Spleen (tissue), 11 donors: ENCODE measurements around the gene TGFBI. TPM values are rescaled to one million over a fixed set of nuclear protein-coding genes. Genes with fewer than 3 reads are reported as not detected.

Source experiments
- DNase-seq: peaks from one replicate; pipeline ENCODE4 v3.0.0-alpha.2; 2020
- H3K27ac ChIP-seq, 8 donors: fragments of 200-600 bp; sonication (generic) in 7 of 8; 1 replicate in 4 of 8; 2 replicates in 4 of 8; pipeline versions ENCODE4 v1.5.0 to v1.8.0; 2016 to 2021; ENCODE audit warnings: inconsistent platforms in 4 of 8, mild to moderate bottlenecking in 4 of 8, moderate library complexity in 1 of 8
- H3K27me3 ChIP-seq, 7 donors: fragments of 200-600 bp; sonication (generic) in 6 of 7; replicated peaks in 1 of 7; 1 replicate in 4 of 7; 2 replicates in 3 of 7; pipeline versions ENCODE4 v1.5.0 to v1.8.0; 2016 to 2021; ENCODE audit warnings: inconsistent platforms in 3 of 7, mild to moderate bottlenecking in 1 of 7
- H3K36me3 ChIP-seq, 6 donors: fragments of 200-600 bp; sonication (generic) in 5 of 6; 1 replicate in 4 of 6; 2 replicates in 2 of 6; pipeline versions ENCODE4 v1.5.0 to v1.8.0; 2016 to 2021; ENCODE audit warnings: inconsistent platforms in 2 of 6
- H3K4me1 ChIP-seq, 6 donors: fragments of 200-600 bp; sonication (generic) in 5 of 6; 1 replicate in 3 of 6; 2 replicates in 3 of 6; pipeline versions ENCODE4 v1.5.0 to v1.8.0; 2016 to 2021; ENCODE audit warnings: inconsistent platforms in 3 of 6
- H3K4me3 ChIP-seq, 8 donors: fragments of 200-600 bp; sonication (generic) in 7 of 8; 1 replicate in 4 of 8; 2 replicates in 4 of 8; pipeline versions ENCODE4 v1.5.0 to v1.8.0; 2016 to 2021; ENCODE audit warnings: inconsistent platforms in 4 of 8, mild to moderate bottlenecking in 4 of 8, moderate library complexity in 2 of 8
- H3K9me3 ChIP-seq, 8 donors: fragments of 200-600 bp; sonication (generic) in 7 of 8; 1 replicate in 4 of 8; 2 replicates in 4 of 8; pipeline versions ENCODE4 v1.5.0 to v1.8.0; 2016 to 2021; ENCODE audit warnings: inconsistent platforms in 4 of 8
- CTCF ChIP-seq, 11 experiments: fragments of 200-600 bp in 7 of 11; fragments of 450-650 bp in 4 of 11; sonication (generic) in 4 of 11; IDR thresholded peaks in 8 of 11; conservative IDR thresholded peaks in 3 of 11; 1 replicate in 7 of 11; 2 replicates in 4 of 11; pipeline versions ENCODE4 v1.4.0 to v1.8.0; 2016 to 2021; ENCODE audit warnings: antibody characterized with exemption in 11 of 11, inconsistent platforms in 4 of 11, mild to moderate bottlenecking in 1 of 11
- POLR2A ChIP-seq, 3 donors: fragments of 450-650 bp; IDR thresholded peaks; one replicate each; pipeline ENCODE4 v1.5.1; 2017; ENCODE audit warnings: antibody characterized with exemption in 3 of 3, mild to moderate bottlenecking in 1 of 3
- POLR2AphosphoS5 ChIP-seq, 3 donors: sonication (generic); formaldehyde crosslinking; IDR thresholded peaks; one replicate each; pipeline ENCODE4 v1.5.1; 2017; ENCODE audit warnings: antibody characterized with exemption in 3 of 3
- WGBS, 5 donors: extraction: QIAGEN DNeasy Blood & Tissue Kit in 3 of 5; methylation state at CpG; one replicate each; pipeline versions ENCODE4 v1.1.5 to v1.1.7; 2013 to 2018; 5-methylcytosine and 5-hydroxymethylcytosine counted together
- intact Hi-C: fragments of 100-400 bp; cut with DNase I; formaldehyde crosslinking; loops from one replicate; pipeline ENCODE4 v1.15.0; 2023; ENCODE audit warnings: low total_unique reads
- polyA plus RNA-seq, 3 donors: library from polyadenylated mRNA; stranded (reverse); fragments of 200-250 nt; gene quantifications; one replicate each; pipeline ENCODE4 v1.2.1, GENCODE V29; 2013
- total RNA-seq, 7 donors: library from RNA; depleted of rRNA in 3 of 7; stranded (reverse); fragments of >200 nt in 3 of 7; fragmentation: NEBNext Ultra II Directional in 4 of 7; extraction: Animal tissue kit (Norgen Biotek cat#: 25700) in 4 of 7; gene quantifications; one replicate each; pipeline versions ENCODE4 v1.1.0 to v1.2.1, GENCODE V29; 2016 to 2021
- donor health status: healthy with polysubstance abuse.
- donor health status: DM: no; HTN: no; CAD: no; lungs with moderate emphysema.
- donor health status: DM: no; HTN: no; CAD: no.
- donor health status: Bipolar disorder and iron deficiency.
- donor health status: healthy.
- donor health status: DM: no; HTN: no; CAD: no.
- donor health status: DM: yes; HTN: yes; CAD: no.

Gene TGFBI
- total and polyA plus RNA-seq, 10 donors: 31.0 to 214 (median 149) TPM

GRCh38 chr5:136027311-136027710 is 1.5 kb upstream of the TGFBI start:
- DNase-seq: peak; percentile 28
- H3K4me3 ChIP-seq: no peak overlapping the region
- no peaks in the 10 kb centered on the region for H3K9me3 ChIP-seq
- peaks cover 0 to 38% (median 10%) of the 10 kb centered on the region in 7 donors for H3K27me3 ChIP-seq
- H3K27ac ChIP-seq: no peak overlapping the region
- TF ChIP-seq POLR2A (IDR thresholded peaks at IDR 0.05) (no peak), POLR2AphosphoS5 (IDR thresholded peaks at IDR 0.05) (no peak), CTCF (IDR thresholded peaks at IDR 0.05 in 8 of 11, conservative IDR thresholded peaks at IDR 0.05 in 3 of 11) (no peak)
- peaks cover 0 to 44% (median 21%) of the 10 kb centered on the region in 6 donors for H3K4me1 ChIP-seq
- intact Hi-C loops: no loop called here
- H3K36me3 ChIP-seq: no peaks in the 10 kb centered on the region
- 84 to 97% (median 93%) methylated on average over 4 of the region's 4 CpGs for WGBS, 5 donors

- WGBS, 5 donors: 64 to 76% (median 69%) methylated on average over 3 of the region's 3 CpGs
- H3K27ac ChIP-seq: no peak overlapping the region
- TF ChIP-seq POLR2AphosphoS5 (IDR thresholded peaks at IDR 0.05) (no peak), POLR2A (IDR thresholded peaks at IDR 0.05) (no peak), CTCF (IDR thresholded peaks at IDR 0.05 in 8 of 11, conservative IDR thresholded peaks at IDR 0.05 in 3 of 11) (no peak)
- no peaks in the 10 kb centered on the region for H3K9me3 ChIP-seq
- H3K27me3 ChIP-seq: peaks cover 0 to 36% (median 10%) of the 10 kb centered on the region in 7 donors
- peaks cover 0 to 47% (median 24%) of the 10 kb centered on the region in 6 donors for H3K4me1 ChIP-seq
- DNase-seq: no peak
- intact Hi-C loops: no loop called here
- peak overlapping the region in 1 of 8 donors; percentile 71 for H3K4me3 ChIP-seq
- H3K36me3 ChIP-seq: no peaks in the 10 kb centered on the region
Measured at GRCh38 chr5:136028090-136028489, 698 bp upstream of the TGFBI start.

GRCh38 chr5:136030252-136030651 is 1.5 kb downstream of the TGFBI start:
- H3K27me3 ChIP-seq: peaks cover 0 to 31% (median 10%) of the 10 kb centered on the region in 7 donors
- H3K9me3 ChIP-seq: no peaks in the 10 kb centered on the region
- H3K27ac ChIP-seq: peak overlapping the region in 3 of 8 donors; percentile 74 to 81 (median 80)
- H3K36me3 ChIP-seq: no peaks in the 10 kb centered on the region
- peak overlapping the region in 7 of 8 donors; percentile 34 to 71 (median 44) for H3K4me3 ChIP-seq
- TF ChIP-seq POLR2AphosphoS5 (IDR thresholded peaks at IDR 0.05) (no peak), CTCF (IDR thresholded peaks at IDR 0.05 in 8 of 11, conservative IDR thresholded peaks at IDR 0.05 in 3 of 11) (no peak), POLR2A (IDR thresholded peaks at IDR 0.05) (no peak)
- DNase-seq: peak; percentile 23
- intact Hi-C loops: no loop called here
- H3K4me1 ChIP-seq: peaks cover 3 to 65% (median 27%) of the 10 kb centered on the region in 6 donors
- WGBS, 5 donors: 77 to 89% (median 86%) methylated on average over 2 of the region's 2 CpGs

- Histone ChIP-seq H3K4me3 (peak overlapping the region in 3 of 8 donors; percentile 40 to 71 (median 63)), H3K27me3 (peaks cover 0 to 31% (median 10%) of the 10 kb centered on the region in 7 donors), H3K27ac (peak overlapping the region in 5 of 8 donors; percentile 17 to 81 (median 30)), H3K4me1 (peaks cover 6 to 69% (median 29%) of the 10 kb centered on the region in 6 donors), H3K36me3 (no peaks in the 10 kb centered on the region), H3K9me3 (no peaks in the 10 kb centered on the region)
- intact Hi-C loops: no loop called here
- TF ChIP-seq POLR2A (IDR thresholded peaks at IDR 0.05) (no peak), POLR2AphosphoS5 (IDR thresholded peaks at IDR 0.05) (no peak), CTCF (IDR thresholded peaks at IDR 0.05 in 8 of 11, conservative IDR thresholded peaks at IDR 0.05 in 3 of 11) (no peak)
- peak; percentile 61 for DNase-seq
- 60 to 77% (median 71%) methylated on average over 8 of the region's 8 CpGs for WGBS, 5 donors
Measured at GRCh38 chr5:136030956-136031611, 2.3 kb downstream of the TGFBI start.
